MG63 (cell line): Measurements from ENCODE around the gene PAX2. TPM values are rescaled to one million over a fixed set of nuclear protein-coding genes. Genes with fewer than 3 reads are reported as not detected.
A peak's percentile ranks its signal among the peaks of the same experiment; 100 is the strongest.

Experiments
- DNase-seq: peaks from one replicate; pipeline ENCODE4 v3.0.0-alpha.2; 2020
- H3K27me3 ChIP-seq: fragments of 250-450 bp; sonication (Bioruptor Pico); 2 replicates; pipeline ENCODE4 v1.5.1; 2020; ENCODE audit warnings: mild to moderate bottlenecking, moderate library complexity
- H3K36me3 ChIP-seq: fragments of 250-450 bp; sonication (Bioruptor Pico); 2 replicates; pipeline ENCODE4 v1.5.1; 2020; ENCODE audit warnings: mild to moderate bottlenecking, moderate library complexity
- H3K4me3 ChIP-seq: fragments of 250-450 bp; sonication (Bioruptor Pico); 2 replicates; pipeline ENCODE4 v1.5.1; 2020; ENCODE audit warnings: mild to moderate bottlenecking, moderate library complexity
- H3K9me3 ChIP-seq: fragments of 250-450 bp; sonication (Bioruptor Pico); 2 replicates; pipeline ENCODE4 v1.5.1; 2020; ENCODE audit warnings: mild to moderate bottlenecking, moderate library complexity
- total RNA-seq: library from RNA; depleted of rRNA; stranded (reverse); fragments of >200 nt; shearing (Covaris generic); gene quantifications from 2 replicates; pipeline ENCODE4 v1.2.3, GENCODE V29; 2014; ENCODE audit warnings: low replicate concordance

Gene PAX2
- total RNA-seq, 1 experiment from 2014 or later, result not detected

DNA sequence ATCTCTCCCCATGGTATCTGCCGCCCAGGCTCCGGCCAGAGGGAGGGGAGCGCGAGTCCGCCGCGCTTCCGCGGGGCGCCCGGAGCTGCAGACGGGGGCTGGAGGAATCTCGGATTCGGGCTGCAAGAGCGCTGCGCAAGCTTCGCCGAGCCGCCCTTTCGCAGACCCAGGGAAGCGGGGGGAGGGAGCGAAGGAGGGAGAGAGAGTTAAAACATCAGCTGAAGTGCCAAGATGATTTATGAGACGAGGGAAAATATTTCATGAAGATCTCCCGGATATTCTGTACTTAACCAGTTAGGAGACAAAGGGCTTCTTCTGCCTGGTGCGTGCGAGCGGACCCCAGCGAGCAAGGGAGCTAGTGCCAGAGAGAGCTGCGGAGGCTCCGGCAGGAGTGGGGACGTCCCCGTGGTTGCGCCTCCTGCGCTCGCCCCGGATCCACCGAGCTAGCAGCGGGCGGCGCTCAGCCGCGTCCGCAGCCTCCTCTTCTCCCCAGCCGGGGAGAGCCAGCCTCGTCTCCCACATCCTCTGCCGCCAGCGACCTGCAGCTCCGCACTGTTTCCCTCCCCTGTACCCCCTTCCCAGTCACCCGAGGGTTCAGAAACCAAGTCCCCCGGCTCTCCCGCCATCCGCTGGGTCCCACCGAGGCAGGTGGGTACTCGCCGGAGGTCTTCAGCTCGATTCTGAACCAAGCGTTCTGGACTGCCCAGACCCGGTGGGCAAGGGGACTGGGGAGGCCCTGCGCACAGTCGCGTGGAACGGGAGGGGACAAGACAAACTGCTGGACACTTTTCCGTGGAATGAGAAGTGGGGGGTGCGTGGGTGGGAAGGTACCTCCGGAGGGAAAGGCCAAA, 1.0 kb upstream of the PAX2 start:
- peaks cover 80% of the 10 kb centered on the region for H3K27me3 ChIP-seq
- no peaks in the 10 kb centered on the region for H3K36me3 ChIP-seq
- H3K4me3 ChIP-seq, result no peak overlapping the region
- no peak for DNase-seq
- no peaks in the 10 kb centered on the region for H3K9me3 ChIP-seq

DNA sequence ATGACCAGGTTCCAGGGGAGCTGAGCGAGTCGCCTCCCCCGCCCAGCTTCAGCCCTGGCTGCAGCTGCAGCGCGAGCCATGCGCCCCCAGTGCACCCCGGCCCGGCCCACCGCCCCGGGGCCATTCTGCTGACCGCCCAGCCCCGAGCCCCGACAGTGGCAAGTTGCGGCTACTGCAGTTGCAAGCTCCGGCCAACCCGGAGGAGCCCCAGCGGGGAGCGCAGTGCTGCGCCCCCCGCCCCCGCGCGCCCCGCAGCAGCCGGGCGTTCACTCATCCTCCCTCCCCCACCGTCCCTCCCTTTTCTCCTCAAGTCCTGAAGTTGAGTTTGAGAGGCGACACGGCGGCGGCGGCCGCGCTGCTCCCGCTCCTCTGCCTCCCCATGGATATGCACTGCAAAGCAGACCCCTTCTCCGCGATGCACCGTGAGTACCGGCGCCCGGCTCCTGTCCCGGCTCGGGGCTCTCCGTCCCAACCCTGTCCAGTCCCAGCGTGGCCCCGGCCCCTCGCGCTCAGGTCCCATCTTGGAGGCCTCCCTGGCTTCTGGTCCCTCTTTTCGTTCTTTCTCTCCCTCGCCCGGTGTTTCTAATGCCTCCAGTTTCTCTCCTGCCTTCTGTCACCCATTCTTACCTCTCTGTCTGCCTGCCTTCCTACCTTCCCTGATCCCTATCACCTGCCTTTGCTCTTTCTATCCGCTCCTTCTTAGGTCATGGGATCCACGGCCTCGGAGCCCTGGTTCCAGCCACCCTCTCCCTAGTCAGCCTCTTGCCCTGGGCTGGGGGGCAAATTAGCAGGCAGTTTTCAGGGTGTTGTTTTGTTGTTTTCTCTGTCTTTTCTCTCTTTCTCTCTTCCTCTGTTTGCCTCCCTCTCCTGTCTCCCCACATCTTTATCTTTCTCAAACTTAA, 751 bp downstream of the PAX2 start:
- no peak for DNase-seq
- Histone ChIP-seq H3K36me3 (no peaks in the 10 kb centered on the region), H3K4me3 (peak overlapping the region; percentile 39), H3K9me3 (no peaks in the 10 kb centered on the region), H3K27me3 (peaks cover 83% of the 10 kb centered on the region)

GRCh38 chr10:100746784-100747455, 1.5 kb downstream of the PAX2 start:
- H3K9me3 ChIP-seq, result no peaks in the 10 kb centered on the region
- H3K4me3 ChIP-seq, result no peak overlapping the region
- H3K27me3 ChIP-seq, result peaks cover 87% of the 10 kb centered on the region
- H3K36me3 ChIP-seq, result no peaks in the 10 kb centered on the region
- DNase-seq, result no peak

GRCh38 chr10:100747456-100748230, 2.3 kb downstream of the PAX2 start:
- Histone ChIP-seq H3K9me3 (no peaks in the 10 kb centered on the region), H3K36me3 (no peaks in the 10 kb centered on the region), H3K4me3 (no peak overlapping the region), H3K27me3 (peaks cover 93% of the 10 kb centered on the region)
- DNase-seq, result no peak

GRCh38 chr10:100748231-100749058, 3.1 kb downstream of the PAX2 start:
- H3K36me3 ChIP-seq, result no peaks in the 10 kb centered on the region
- H3K9me3 ChIP-seq, result no peaks in the 10 kb centered on the region
- no peak overlapping the region for H3K4me3 ChIP-seq
- DNase-seq, result no peak
- H3K27me3 ChIP-seq, result peaks cover 92% of the 10 kb centered on the region

- Histone ChIP-seq H3K9me3 (no peaks in the 10 kb centered on the region), H3K4me3 (no peak overlapping the region), H3K27me3 (peaks cover 90% of the 10 kb centered on the region), H3K36me3 (no peaks in the 10 kb centered on the region)
- no peak for DNase-seq
Observed at GRCh38 chr10:100749059-100749308, 3.6 kb downstream of the PAX2 start.

DNA sequence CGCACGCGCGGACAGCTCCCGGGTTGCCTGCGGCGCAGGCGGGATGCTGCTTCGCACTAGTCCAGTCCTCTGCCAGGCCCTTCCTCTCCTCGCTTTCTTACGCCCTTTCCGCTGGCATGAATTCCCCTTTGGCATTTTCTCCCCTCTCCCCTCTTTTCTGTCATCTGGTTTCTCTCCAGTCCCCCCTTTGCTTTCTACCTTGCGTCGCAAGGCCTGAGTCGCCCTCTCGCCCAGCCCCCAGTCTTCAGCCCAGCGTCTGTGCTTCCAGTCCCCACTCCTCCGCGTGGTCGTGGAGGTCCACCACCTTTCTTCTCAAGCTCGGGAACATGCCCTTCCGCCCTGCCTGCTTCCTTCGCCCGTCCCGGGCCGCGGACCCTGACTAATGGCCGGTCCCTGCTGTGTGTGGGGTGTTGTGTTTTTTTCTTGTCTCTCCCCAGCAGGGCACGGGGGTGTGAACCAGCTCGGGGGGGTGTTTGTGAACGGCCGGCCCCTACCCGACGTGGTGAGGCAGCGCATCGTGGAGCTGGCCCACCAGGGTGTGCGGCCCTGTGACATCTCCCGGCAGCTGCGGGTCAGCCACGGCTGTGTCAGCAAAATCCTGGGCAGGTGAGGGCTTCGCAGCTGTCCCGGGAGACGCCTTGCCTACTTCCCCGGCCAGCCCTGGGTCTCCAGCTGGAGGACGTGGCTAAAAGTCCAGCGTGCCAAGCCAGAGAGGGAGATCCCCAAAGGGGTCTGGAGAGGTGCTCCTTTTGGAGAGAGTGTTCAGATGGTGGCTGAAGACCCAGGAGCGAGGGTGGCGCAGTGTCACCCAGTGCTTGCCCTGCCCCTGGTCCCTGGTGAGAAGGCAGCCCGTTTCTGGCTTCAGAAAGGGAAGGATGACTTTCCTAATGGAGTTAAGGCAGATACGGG, 4.2 kb downstream of the PAX2 start:
- H3K27me3 ChIP-seq, result peaks cover 87% of the 10 kb centered on the region
- no peak overlapping the region for H3K4me3 ChIP-seq
- no peaks in the 10 kb centered on the region for H3K9me3 ChIP-seq
- H3K36me3 ChIP-seq, result no peaks in the 10 kb centered on the region
- no peak for DNase-seq

- no peak overlapping the region for H3K4me3 ChIP-seq
- H3K36me3 ChIP-seq, result no peaks in the 10 kb centered on the region
- DNase-seq, result no peak
- peaks cover 85% of the 10 kb centered on the region for H3K27me3 ChIP-seq
- no peaks in the 10 kb centered on the region for H3K9me3 ChIP-seq
Observed at GRCh38 chr10:100750291-100751210, 5.2 kb downstream of the PAX2 start.

GRCh38 chr10:100751211-100751933, 6.0 kb downstream of the PAX2 start:
- Histone ChIP-seq H3K27me3 (peaks cover 83% of the 10 kb centered on the region), H3K9me3 (no peaks in the 10 kb centered on the region), H3K4me3 (no peak overlapping the region), H3K36me3 (no peaks in the 10 kb centered on the region)
- DNase-seq, result no peak

- Histone ChIP-seq H3K27me3 (peaks cover 49% of the 10 kb centered on the region), H3K36me3 (no peaks in the 10 kb centered on the region), H3K9me3 (no peaks in the 10 kb centered on the region), H3K4me3 (no peak overlapping the region)
- no peak for DNase-seq
Observed at GRCh38 chr10:100755821-100756220, 10.4 kb downstream of the PAX2 start.

DNA sequence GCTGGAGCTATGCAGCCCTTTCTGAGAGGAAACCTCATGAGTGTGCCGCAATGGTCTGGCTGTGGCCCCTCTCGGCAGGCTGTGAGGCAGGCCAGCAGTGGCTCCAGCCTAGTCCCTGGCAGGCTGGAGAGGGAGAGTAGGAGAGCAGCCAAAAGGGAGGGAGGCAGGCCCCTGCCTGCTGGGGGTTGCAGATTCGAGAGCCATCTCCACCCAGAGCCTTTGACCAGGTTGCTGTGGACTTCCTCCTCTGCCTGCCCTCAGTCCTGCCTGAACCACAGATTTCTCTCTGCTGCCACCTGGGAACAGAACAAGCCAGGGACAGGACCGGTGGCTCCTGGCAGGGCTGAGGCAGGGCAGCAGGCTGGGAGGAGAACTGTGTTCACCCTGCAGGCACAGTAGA, 13.9 kb downstream of the PAX2 start:
- DNase-seq, result no peak
- Histone ChIP-seq H3K27me3 (peaks cover 18% of the 10 kb centered on the region), H3K9me3 (no peaks in the 10 kb centered on the region), H3K36me3 (no peaks in the 10 kb centered on the region), H3K4me3 (no peak overlapping the region)

DNA sequence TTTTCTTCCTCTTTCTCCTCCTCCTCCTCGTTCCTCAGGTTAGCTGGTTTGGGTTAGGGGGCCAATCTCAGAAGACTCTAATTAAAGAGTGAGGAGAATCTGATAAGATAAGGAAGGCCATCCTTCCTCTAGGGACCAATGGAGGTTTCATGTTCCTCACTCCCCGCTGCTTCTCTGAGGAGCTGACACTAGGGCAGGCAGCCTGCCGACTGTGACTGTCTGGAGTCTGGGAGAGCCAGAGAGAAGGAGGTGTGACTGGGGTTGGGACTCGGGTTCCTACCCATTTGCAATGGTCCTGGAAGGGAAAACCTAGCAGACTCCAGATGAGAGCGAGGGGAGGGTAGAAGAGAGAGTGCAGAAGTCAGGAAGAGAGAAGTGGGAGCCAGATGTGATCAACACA, 15.3 kb downstream of the PAX2 start:
- Histone ChIP-seq H3K27me3 (peaks cover 20% of the 10 kb centered on the region), H3K4me3 (no peak overlapping the region), H3K9me3 (no peaks in the 10 kb centered on the region), H3K36me3 (no peaks in the 10 kb centered on the region)
- DNase-seq, result no peak

DNA sequence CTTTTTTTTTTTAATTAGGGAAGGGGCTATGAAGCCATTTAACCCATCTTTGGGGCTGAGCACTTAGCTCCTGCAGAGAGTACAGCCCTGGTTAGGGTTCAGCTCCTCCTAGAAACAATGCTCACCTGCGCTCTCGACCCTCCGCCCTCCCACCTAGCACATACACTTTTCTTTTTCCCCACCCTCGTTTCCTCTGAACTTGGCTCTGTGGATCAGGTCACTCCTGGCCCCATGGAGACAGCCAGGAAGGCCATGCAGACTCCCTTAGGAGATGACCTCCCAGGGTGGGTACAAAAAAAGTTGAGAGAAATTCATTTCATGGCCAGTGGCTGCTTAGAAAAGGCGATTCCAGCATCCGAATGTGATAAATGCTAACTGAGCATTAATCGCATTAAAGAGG, 15.8 kb downstream of the PAX2 start:
- Histone ChIP-seq H3K9me3 (no peaks in the 10 kb centered on the region), H3K36me3 (no peaks in the 10 kb centered on the region), H3K4me3 (no peak overlapping the region), H3K27me3 (peaks cover 20% of the 10 kb centered on the region)
- no peak for DNase-seq
